WTC11 (cell line): ENCODE measurements around the gene ANKZF1. TPM values are rescaled to one million over a fixed set of nuclear protein-coding genes. Genes with fewer than 3 reads are reported as not detected.

Source experiments
- ATAC-seq: fragments of 200-7000 bp; cut with Tn5 transposase; 2 replicates; pipeline ENCODE4 v1.10.0; 2021; ENCODE audit warnings: mild to moderate bottlenecking, moderate library complexity
- CTCF ChIA-PET: fragments of 300-600 bp; sonication (Branson Sonifier 250); formaldehyde crosslinking; loops from one replicate; lab custom pipeline; 2021; ENCODE audit warnings: antibody characterized with exemption; lab: Charles Lee
- POLR2A ChIA-PET: fragments of 350-600 bp; sonication (Branson Sonifier 250); formaldehyde crosslinking; loops from one replicate; lab custom pipeline; 2021; ENCODE audit warnings: antibody characterized with exemption; lab: Charles Lee
- DNase-seq: peaks from one replicate; pipeline ENCODE4 v3.0.0; 2021; ENCODE audit warnings: low spot score
- H3K27ac Mint-ChIP-seq: 2 replicates; pipeline ENCODE4 v1.8.0; 2021; ENCODE audit warnings: mixed read lengths
- H3K27me3 Mint-ChIP-seq: 2 replicates; pipeline ENCODE4 v1.8.0; 2021; ENCODE audit warnings: low read depth, mild to moderate bottlenecking, moderate library complexity, mixed read lengths
- H3K36me3 Mint-ChIP-seq: 2 replicates; pipeline ENCODE4 v1.8.0; 2021; ENCODE audit warnings: mixed read lengths
- H3K4me1 Mint-ChIP-seq: 2 replicates; pipeline ENCODE4 v1.8.0; 2022; ENCODE audit warnings: mixed read lengths
- H3K4me3 Mint-ChIP-seq: 2 replicates; pipeline ENCODE4 v1.8.0; 2021; ENCODE audit warnings: mild to moderate bottlenecking, moderate library complexity, mixed read lengths
- H3K9me3 Mint-ChIP-seq: 2 replicates; pipeline ENCODE4 v1.8.0; 2021; ENCODE audit warnings: mixed read lengths
- ATF1 ChIP-seq: sonication (generic); formaldehyde crosslinking; IDR thresholded peaks from 2 replicates; pipeline ENCODE4 v1.8.1; 2023; ENCODE audit warnings: mild to moderate bottlenecking, moderate library complexity, missing genetic modification reagents
- ELF4 ChIP-seq: sonication (generic); formaldehyde crosslinking; IDR thresholded peaks from 2 replicates; pipeline ENCODE4 v1.8.1; 2022; ENCODE audit warnings: low read depth, mild to moderate bottlenecking, moderate library complexity, missing genetic modification reagents
- EMX1 ChIP-seq: fragments of 250-450 bp; sonication (Bioruptor Pico); IDR thresholded peaks from 2 replicates; pipeline ENCODE4 v1.8.0; 2021; ENCODE audit warnings: mild to moderate bottlenecking
- ESRRA ChIP-seq: sonication (generic); formaldehyde crosslinking; IDR thresholded peaks from 2 replicates; pipeline ENCODE4 v1.8.1; 2022; ENCODE audit warnings: mild to moderate bottlenecking, missing genetic modification reagents, borderline replicate concordance
- FOXJ3 ChIP-seq: sonication (generic); formaldehyde crosslinking; IDR thresholded peaks from 2 replicates; pipeline ENCODE4 v1.9.0; 2021; ENCODE audit warnings: missing genetic modification reagents, mild to moderate bottlenecking, borderline replicate concordance
- FOXP1 ChIP-seq: sonication (generic); formaldehyde crosslinking; IDR thresholded peaks from 2 replicates; pipeline ENCODE4 v1.8.0; 2022; ENCODE audit warnings: missing genetic modification reagents, mild to moderate bottlenecking, moderate library complexity, borderline replicate concordance
- GABPB1 ChIP-seq: sonication (generic); formaldehyde crosslinking; IDR thresholded peaks from 2 replicates; pipeline ENCODE4 v1.8.1; 2023; ENCODE audit warnings: mild to moderate bottlenecking, missing genetic modification reagents
- GRHL2 ChIP-seq: fragments of 250-450 bp; sonication (Bioruptor Pico); IDR thresholded peaks from 2 replicates; pipeline ENCODE4 v1.8.0; 2022; ENCODE audit warnings: mild to moderate bottlenecking, moderate library complexity; ENCODE audit not compliant: insufficient replicate concordance, severe bottlenecking
- IRF1 ChIP-seq: sonication (generic); formaldehyde crosslinking; IDR thresholded peaks from 2 replicates; pipeline ENCODE4 v1.8.0; 2023; ENCODE audit warnings: missing genetic modification reagents
- JUN ChIP-seq: sonication (generic); formaldehyde crosslinking; IDR thresholded peaks from 2 replicates; pipeline ENCODE4 v1.8.0; 2023; ENCODE audit warnings: mild to moderate bottlenecking, missing genetic modification reagents
- KAT7 ChIP-seq: sonication (generic); formaldehyde crosslinking; IDR thresholded peaks from 2 replicates; pipeline ENCODE4 v1.8.1; 2023; ENCODE audit warnings: missing genetic modification reagents, mild to moderate bottlenecking, borderline replicate concordance
- MXD4 ChIP-seq: fragments of 250-450 bp; sonication (Bioruptor Pico); IDR thresholded peaks from 2 replicates; pipeline ENCODE4 v1.8.0; 2021; ENCODE audit warnings: mild to moderate bottlenecking, moderate library complexity, borderline replicate concordance
- NFE2L1 ChIP-seq: sonication (generic); formaldehyde crosslinking; IDR thresholded peaks from 2 replicates; pipeline ENCODE4 v1.8.1; 2023; ENCODE audit warnings: missing genetic modification reagents
- NFYB ChIP-seq: sonication (generic); formaldehyde crosslinking; conservative IDR thresholded peaks from 2 replicates; pipeline ENCODE4 v1.8.0; 2022; ENCODE audit warnings: low read depth, missing genetic modification reagents
- OVOL2 ChIP-seq: fragments of 250-450 bp; sonication (Bioruptor Pico); IDR thresholded peaks from 2 replicates; pipeline ENCODE4 v1.9.0; 2021; ENCODE audit warnings: mild to moderate bottlenecking, borderline replicate concordance
- PRDM15 ChIP-seq: sonication (generic); formaldehyde crosslinking; IDR thresholded peaks from 2 replicates; pipeline ENCODE4 v1.8.0; 2022; ENCODE audit warnings: missing genetic modification reagents
- RELA ChIP-seq: sonication (generic); formaldehyde crosslinking; IDR thresholded peaks from 2 replicates; pipeline ENCODE4 v1.8.1; 2022; ENCODE audit warnings: missing genetic modification reagents, mild to moderate bottlenecking, borderline replicate concordance
- SP1 ChIP-seq: sonication (generic); formaldehyde crosslinking; conservative IDR thresholded peaks from 2 replicates; pipeline ENCODE4 v1.8.1; 2022; ENCODE audit warnings: missing genetic modification reagents
- TP53 ChIP-seq: sonication (generic); formaldehyde crosslinking; IDR thresholded peaks from 2 replicates; pipeline ENCODE4 v1.8.1; 2023; ENCODE audit warnings: mild to moderate bottlenecking, missing genetic modification reagents
- ZNF263 ChIP-seq: sonication (generic); formaldehyde crosslinking; IDR thresholded peaks from 2 replicates; pipeline ENCODE4 v1.8.1; 2022; ENCODE audit warnings: low read depth, mild to moderate bottlenecking, moderate library complexity, missing genetic modification reagents
- ZNF317 ChIP-seq: sonication (generic); formaldehyde crosslinking; IDR thresholded peaks from 2 replicates; pipeline ENCODE4 v1.8.1; 2023; ENCODE audit warnings: low read depth, mild to moderate bottlenecking, moderate library complexity, missing genetic modification reagents, borderline replicate concordance
- ZNF423 ChIP-seq: fragments of 250-450 bp; sonication (Bioruptor Pico); IDR thresholded peaks from 2 replicates; pipeline ENCODE4 v2.1.2; 2022; ENCODE audit warnings: mild to moderate bottlenecking, moderate library complexity
- ZSCAN18 ChIP-seq: fragments of 250-450 bp; sonication (Bioruptor Pico); IDR thresholded peaks from 2 replicates; pipeline ENCODE4 v2.1.2; 2022; ENCODE audit warnings: mild to moderate bottlenecking, moderate library complexity
- total RNA-seq: library from RNA; stranded (reverse); gene quantifications from 3 replicates; pipeline ENCODE4 v1.2.3, GENCODE V29; 2021
- TF ChIP-seq, protein P1 (sequence below): sonication (generic); formaldehyde crosslinking; IDR thresholded peaks from 2 replicates; pipeline ENCODE4 v1.8.1; 2022; ENCODE audit warnings: low read depth, missing genetic modification reagents, borderline replicate concordance
- TF ChIP-seq, protein P2 (sequence below): fragments of 250-450 bp; sonication (Bioruptor Pico); IDR thresholded peaks from 2 replicates; pipeline ENCODE4 v1.9.0; 2021; ENCODE audit warnings: mild to moderate bottlenecking

ANKZF1 gene
- total RNA-seq, 1 experiment from 2014 or later = 70.4 TPM

DNA sequence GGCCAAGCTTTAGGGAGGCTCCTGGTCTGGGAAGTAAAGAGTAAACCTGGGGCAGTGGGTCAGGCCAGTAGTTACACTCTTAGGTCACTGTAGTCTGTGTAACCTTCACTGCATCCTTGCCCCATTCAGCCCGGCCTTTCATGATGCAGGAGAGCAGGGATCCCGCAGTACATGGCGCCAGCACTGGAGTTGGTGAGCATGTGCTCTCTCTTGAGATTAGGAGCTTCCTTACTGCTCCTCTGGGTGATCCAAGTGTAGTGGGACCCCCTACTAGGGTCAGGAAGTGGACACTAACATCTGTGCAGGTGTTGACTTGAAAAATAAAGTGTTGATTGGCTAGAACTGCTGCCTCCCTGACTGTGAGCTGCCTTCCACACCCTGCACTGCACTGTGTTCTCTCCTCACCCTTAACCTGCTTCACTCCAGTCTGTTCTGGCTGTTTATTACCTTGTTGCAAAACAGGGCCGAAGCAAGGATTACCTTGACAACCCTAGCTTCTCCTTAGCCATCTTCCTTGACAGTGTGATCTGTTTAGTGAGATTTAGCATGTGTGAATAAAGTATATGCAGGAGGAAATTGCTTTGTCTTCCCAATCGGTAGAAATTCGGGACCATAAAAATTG lies 46.3 kb upstream of the ANKZF1 start:
- no peaks in the 10 kb centered on the region for H3K9me3 Mint-ChIP-seq
- H3K27ac Mint-ChIP-seq = no peak overlapping the region
- ChIA-PET CTCF (no interaction called here), POLR2A (no interaction called here)
- peaks cover 7% of the 10 kb centered on the region for H3K4me1 Mint-ChIP-seq
- TF ChIP-seq PRDM15 = no peak
- TF ChIP-seq EMX1 (CRISPR knock-in tag) = no peak
- no peak for TF ChIP-seq GABPB1 (CRISPR knock-in tag)
- TF ChIP-seq NFYB (CRISPR knock-in tag) = no peak
- TF ChIP-seq, protein P1, sequence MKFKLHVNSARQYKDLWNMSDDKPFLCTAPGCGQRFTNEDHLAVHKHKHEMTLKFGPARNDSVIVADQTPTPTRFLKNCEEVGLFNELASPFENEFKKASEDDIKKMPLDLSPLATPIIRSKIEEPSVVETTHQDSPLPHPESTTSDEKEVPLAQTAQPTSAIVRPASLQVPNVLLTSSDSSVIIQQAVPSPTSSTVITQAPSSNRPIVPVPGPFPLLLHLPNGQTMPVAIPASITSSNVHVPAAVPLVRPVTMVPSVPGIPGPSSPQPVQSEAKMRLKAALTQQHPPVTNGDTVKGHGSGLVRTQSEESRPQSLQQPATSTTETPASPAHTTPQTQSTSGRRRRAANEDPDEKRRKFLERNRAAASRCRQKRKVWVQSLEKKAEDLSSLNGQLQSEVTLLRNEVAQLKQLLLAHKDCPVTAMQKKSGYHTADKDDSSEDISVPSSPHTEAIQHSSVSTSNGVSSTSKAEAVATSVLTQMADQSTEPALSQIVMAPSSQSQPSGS = no peak
- no peak for TF ChIP-seq ZNF423
- TF ChIP-seq RELA (CRISPR knock-in tag) = no peak
- no peak for TF ChIP-seq KAT7
- TF ChIP-seq ZNF317 (CRISPR knock-in tag) = no peak
- no peak for TF ChIP-seq FOXJ3 (CRISPR knock-in tag)
- TF ChIP-seq ATF1 = no peak
- TF ChIP-seq, protein P2, sequence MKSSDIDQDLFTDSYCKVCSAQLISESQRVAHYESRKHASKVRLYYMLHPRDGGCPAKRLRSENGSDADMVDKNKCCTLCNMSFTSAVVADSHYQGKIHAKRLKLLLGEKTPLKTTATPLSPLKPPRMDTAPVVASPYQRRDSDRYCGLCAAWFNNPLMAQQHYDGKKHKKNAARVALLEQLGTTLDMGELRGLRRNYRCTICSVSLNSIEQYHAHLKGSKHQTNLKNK (CRISPR knock-in tag) = no peak
- TF ChIP-seq MXD4 (CRISPR knock-in tag) = no peak
- no peak for TF ChIP-seq SP1 (CRISPR knock-in tag)
- H3K27me3 Mint-ChIP-seq = no peaks in the 10 kb centered on the region
- ATAC-seq (no peak), DNase-seq (no peak)
- H3K36me3 Mint-ChIP-seq = peaks cover 27% of the 10 kb centered on the region
- no peak overlapping the region for H3K4me3 Mint-ChIP-seq

- no peak overlapping the region for H3K4me3 Mint-ChIP-seq
- no peaks in the 10 kb centered on the region for H3K9me3 Mint-ChIP-seq
- peaks cover 3% of the 10 kb centered on the region for H3K4me1 Mint-ChIP-seq
- no peak for ATAC-seq
- DNase-seq = no peak
- peaks cover 27% of the 10 kb centered on the region for H3K36me3 Mint-ChIP-seq
- no peak for TF ChIP-seq KAT7
- no peak for TF ChIP-seq GRHL2 (CRISPR knock-in tag)
- no peak for TF ChIP-seq ESRRA (CRISPR knock-in tag)
- POLR2A ChIA-PET = no interaction called here
- CTCF ChIA-PET = no interaction called here
- no peaks in the 10 kb centered on the region for H3K27me3 Mint-ChIP-seq
- H3K27ac Mint-ChIP-seq = no peak overlapping the region
Measured at GRCh38 chr2:219184121-219184520, 45.5 kb upstream of the ANKZF1 start.

DNA sequence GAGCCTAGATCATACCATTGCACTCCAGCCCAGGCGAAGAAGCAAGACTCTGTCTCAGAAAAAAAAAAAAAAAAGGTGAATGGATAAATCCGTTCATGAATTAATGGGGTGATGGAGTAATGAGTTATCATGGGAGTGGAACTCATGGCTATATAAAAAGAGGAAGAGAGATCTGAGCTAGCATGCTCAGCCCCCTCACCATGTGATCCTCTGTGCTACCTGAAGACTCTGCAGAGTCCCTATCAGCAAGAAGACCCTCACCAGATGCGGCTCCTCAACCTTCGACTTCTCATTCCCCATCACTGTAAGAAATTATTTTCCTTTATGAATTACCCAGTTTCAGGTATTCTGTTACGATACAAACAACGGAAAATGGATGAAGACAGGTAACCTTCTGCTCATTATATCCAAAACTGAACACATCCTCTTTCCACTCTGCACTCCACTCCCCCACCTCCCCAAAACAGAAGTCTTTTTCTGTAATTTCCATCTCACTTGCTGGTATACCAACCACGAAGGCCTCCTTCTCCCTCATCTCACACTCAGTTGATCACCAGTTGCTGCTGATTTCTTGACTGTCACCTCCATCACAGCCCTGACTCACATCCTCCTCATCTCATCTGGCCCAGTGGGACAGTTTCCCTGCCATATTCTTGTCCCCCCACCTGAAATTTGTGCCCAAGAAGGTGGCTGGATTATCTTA lies 42.7 kb upstream of the ANKZF1 start:
- H3K36me3 Mint-ChIP-seq = peaks cover 13% of the 10 kb centered on the region; the same call in 1 of the 2 replicates
- DNase-seq (no peak), ATAC-seq (no peak)
- ChIA-PET POLR2A (no interaction called here), CTCF (no interaction called here)
- H3K4me1 Mint-ChIP-seq = no peaks in the 10 kb centered on the region
- H3K27me3 Mint-ChIP-seq = peaks cover 3% of the 10 kb centered on the region; the same call in 1 of the 2 replicates
- no peaks in the 10 kb centered on the region for H3K9me3 Mint-ChIP-seq
- H3K4me3 Mint-ChIP-seq = no peak overlapping the region
- H3K27ac Mint-ChIP-seq = no peak overlapping the region; the same call in 1 of the 2 replicates
- TF ChIP-seq ZSCAN18 (no peak), FOXP1 (no peak), TP53 (CRISPR knock-in tag) (no peak), NFE2L1 (CRISPR knock-in tag) (no peak), ELF4 (CRISPR knock-in tag) (no peak), JUN (CRISPR knock-in tag) (no peak), OVOL2 (CRISPR knock-in tag) (no peak), IRF1 (CRISPR knock-in tag) (no peak), ZNF263 (CRISPR knock-in tag) (no peak)
